HG02885 (cell line): ENCODE measurements around the gene LRP1B.
"Not testable (repeated sequence)": the region's sequence is repeated elsewhere in the genome, so short reads cannot be mapped to it uniquely, and the experiment has no call there.

Experiments used
- ATAC-seq: cut with Tn5 transposase; IDR thresholded peaks from one replicate; pipeline ENCODE4 v1.9.1; 2021; ENCODE audit warnings: mild to moderate bottlenecking; ENCODE audit not compliant: unreplicated experiment, poor library complexity

Gene LRP1B

DNA sequence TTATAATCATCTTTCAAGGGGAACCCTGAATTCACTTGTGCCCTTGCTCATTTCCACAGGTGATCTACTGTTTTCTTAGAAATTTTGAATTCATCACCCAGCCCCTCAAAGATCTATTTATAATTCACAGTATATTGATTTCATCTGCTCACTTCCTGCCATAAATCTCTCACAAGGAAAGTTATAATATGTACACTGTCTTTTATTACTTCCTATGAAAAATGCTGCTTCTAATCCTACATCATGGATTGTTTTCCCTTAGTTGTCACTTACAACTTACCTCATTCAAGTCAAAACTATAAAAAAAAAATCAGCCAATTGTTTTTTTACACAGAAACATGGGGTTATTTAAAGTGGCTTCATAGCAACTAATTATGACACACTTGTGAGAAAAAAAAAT is 1443.0 kb downstream of the LRP1B start:
- ATAC-seq = no peak

GRCh38 chr2:140683658-140684057 is 1447.2 kb downstream of the LRP1B start:
- no peak for ATAC-seq

DNA sequence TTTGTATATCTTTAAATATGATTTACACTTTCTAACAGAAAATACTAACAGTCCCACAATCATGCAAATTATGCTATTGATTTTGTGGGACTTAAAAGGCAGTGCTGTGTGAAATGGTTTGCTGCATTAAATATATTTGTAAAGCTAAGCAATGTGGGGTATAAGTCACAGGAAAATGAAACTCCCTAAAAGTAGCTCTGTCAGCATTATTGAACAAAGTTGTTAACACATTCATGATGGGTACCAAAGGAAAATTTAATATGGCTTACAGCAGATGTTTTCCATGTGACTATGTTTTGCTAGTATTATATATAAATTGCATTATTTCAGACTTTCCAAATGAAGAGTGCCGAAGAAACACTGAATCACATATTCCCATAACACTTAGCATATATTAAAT is 1450.0 kb downstream of the LRP1B start:
- ATAC-seq = no peak

DNA sequence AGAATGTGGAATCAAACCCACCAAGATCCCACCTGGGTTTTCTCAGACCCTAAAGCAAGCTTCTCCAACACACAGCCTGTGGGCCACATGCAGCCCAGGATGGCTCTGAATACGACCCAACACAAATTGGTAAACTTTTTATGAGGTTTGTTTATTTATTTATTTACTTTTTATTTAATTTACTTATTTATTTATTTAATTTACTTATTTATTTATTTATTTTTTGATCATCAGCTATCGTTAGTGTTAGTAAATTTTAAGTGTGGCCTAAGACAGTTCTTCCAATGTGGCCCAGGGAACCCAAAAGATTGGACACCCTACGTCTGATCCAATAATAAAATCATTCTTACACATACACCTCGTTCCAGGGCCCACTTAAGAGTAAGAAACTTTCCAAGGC is 1451.1 kb downstream of the LRP1B start:
- ATAC-seq = no peak

- ATAC-seq = no peak
Measured at GRCh38 chr2:140669911-140670310, 1460.9 kb downstream of the LRP1B start.

GRCh38 chr2:140667203-140667602 is 1463.6 kb downstream of the LRP1B start:
- no peak for ATAC-seq

- ATAC-seq = no peak
Measured at GRCh38 chr2:140662504-140662903, 1468.3 kb downstream of the LRP1B start.

- no peak for ATAC-seq
Measured at GRCh38 chr2:140658760-140659692, 1471.8 kb downstream of the LRP1B start.

GRCh38 chr2:140657657-140658056 is 1473.2 kb downstream of the LRP1B start:
- ATAC-seq = no peak

- no peak for ATAC-seq
Measured at GRCh38 chr2:140654565-140654964, 1476.3 kb downstream of the LRP1B start.

DNA sequence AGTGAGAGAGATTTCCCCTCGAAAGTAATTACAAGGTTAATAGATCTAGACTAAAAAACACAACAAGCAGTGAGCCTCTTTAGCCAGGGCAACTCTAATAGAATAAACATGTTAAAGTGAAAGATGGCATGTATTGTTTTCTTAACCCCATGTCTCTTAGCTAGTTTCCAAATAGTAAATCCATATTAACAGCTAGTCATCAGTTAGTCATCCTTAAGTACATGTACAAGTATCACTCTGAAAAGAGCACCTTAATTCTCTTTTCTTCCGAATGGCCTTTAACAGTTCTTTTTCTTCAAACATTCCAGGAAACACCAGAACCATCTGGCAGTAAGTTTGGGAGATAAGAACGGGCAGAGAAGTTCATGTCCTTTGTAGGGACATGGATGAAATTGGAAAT is 1480.0 kb downstream of the LRP1B start:
- no peak for ATAC-seq

GRCh38 chr2:140650134-140650533 is 1480.7 kb downstream of the LRP1B start:
- not testable (repeated sequence) for ATAC-seq

DNA sequence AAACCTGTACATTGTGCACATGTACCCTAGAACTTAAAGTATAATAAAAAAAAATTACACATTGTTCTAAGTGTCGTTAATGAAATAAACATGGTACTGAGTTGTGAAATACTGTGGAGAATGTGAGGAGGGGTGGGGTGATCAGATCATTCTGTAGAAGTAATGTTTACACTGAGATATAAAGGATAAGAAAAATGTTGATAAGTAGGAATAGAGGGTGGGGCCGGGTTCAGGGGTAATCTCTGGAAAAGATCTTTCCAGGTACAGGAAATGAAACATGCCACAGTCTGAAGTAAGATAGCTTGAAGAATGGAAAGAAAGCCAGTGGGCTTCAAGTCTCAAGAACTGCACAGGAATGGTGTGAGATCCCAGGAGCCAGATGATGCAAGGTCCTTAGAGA is 1482.4 kb downstream of the LRP1B start:
- ATAC-seq = no peak

- ATAC-seq = no peak
Measured at GRCh38 chr2:140643761-140644187, 1487.0 kb downstream of the LRP1B start.

DNA sequence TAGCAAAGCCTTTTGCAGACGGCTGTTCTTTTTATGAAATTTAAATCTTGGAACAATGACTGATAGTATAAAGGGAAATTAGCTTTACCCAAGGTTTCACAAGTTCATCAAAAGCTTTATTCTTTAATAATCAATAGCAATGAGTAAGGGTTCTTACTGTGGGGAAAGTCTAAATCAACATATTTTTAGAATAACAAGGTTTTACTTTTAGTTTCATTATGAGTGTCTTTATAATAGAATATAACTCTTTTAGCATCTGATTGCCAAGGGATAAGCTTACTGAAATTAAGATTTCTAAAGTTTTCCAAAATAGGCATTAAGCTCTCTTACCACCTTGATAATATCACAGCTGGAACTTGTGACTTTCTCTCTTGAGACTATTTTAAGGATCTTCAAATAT is 1489.7 kb downstream of the LRP1B start:
- peak; percentile 33 for ATAC-seq

DNA sequence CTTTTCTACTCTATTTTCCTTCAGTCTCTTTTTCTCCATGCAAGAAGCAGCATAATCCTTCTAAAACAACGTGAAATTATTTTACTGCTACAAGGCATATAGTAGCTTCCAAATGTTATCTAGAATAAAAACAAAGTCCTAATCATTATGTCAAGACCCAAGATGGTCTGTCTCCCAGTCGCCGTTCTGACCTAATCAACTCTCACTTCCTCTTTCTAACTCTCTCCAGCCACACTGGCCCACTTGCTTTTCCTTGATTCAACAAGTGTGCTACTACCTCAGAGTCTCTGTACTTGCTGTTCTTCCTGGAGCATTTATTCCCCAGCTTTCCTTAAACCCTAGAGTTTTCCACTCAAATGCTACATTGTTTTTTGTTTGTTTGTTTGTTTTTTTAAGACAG is 1491.2 kb downstream of the LRP1B start:
- peak; percentile 96 for ATAC-seq

GRCh38 chr2:140630557-140630956 is 1500.3 kb downstream of the LRP1B start:
- no peak for ATAC-seq

DNA sequence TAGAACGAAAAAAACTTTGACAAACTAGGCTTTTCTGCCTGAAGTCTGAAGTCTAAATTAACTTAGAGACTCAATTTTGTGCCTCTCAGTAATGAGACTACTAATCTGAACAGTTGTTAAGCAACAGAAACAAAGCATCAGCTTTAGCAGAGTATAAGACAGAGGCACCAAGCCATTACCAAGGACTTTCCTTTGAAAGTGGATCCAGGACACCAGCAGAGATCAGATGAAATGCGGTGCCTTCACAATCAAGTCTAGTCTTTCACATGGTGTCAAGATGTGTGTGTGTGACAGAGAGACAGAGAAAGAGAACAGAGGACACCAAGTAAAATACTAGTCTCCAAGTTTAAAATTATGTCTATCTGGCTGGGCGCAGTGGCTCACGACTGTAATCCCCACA is 1502.9 kb downstream of the LRP1B start:
- no peak for ATAC-seq

DNA sequence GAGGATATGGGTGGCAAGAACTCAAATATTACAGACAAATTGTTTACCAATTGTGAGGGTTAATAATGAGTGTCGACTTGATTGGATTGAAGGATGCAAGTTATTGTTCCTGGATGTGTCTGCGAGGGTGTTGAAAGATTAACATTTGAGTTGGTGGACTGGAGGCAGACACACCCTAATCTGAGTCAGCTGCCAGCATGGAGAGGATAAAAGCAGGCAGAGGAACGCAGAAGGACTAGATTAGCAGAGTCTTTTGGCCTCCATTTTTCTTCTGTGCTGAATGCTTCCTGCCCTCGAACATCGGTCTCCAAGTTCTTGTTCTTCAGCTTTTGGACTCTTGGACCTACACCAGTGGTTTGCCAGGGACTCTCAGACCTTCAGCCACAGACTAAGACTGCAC is 1503.7 kb downstream of the LRP1B start:
- no peak for ATAC-seq

GRCh38 chr2:140624200-140624599 is 1506.6 kb downstream of the LRP1B start:
- ATAC-seq = no peak

DNA sequence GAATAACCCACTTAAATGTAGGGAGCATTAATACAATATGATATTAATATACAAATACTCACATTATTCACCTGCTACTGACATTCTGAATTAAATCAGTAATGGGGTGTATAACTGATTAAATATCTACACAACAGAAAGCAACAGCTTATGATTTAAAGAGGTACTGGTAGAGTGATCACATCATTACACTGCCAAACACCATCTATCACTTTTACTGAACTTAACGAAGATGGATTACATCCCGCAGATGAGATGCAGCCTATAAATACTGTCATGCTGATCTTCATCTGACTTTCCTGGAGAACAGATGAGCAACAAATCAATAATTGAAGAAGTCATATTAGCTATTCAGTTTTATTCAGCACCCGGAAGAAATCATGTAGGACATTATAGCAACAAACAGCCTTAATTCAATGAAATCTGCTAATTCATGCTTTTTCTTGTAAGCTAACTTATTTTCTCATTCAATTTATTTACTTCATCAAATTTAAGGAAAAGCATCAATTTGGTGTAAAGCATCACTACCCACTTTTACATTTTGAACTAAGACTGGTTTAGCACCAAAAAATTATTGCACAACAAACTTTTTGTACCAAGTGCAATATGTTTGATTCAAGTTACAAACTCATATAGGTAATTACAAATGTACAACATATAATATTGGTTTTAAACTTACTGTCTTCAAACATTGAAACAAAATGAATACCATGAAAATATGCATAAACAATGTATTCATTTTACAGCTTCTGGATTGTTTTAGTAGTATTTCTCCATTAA is 1509.0 kb downstream of the LRP1B start:
- ATAC-seq = no peak
